SH-SY5Y (cell line): Measurements from ENCODE around the gene NDFIP2.
A peak's percentile ranks its signal among the peaks of the same experiment; 100 is the strongest.

Experiments used
- GATA2 ChIP-seq: IDR thresholded peaks from 2 replicates; pipeline ENCODE4 v1.6.1; 2011; ENCODE audit warnings: mild to moderate bottlenecking, low read depth, low read length
- GATA3 ChIP-seq: IDR thresholded peaks from 2 replicates; pipeline ENCODE4 v1.6.1; 2011; ENCODE audit warnings: low read depth, mild to moderate bottlenecking, low read length, moderate library complexity

Gene NDFIP2

GRCh38 chr13:79480954-79481684 is at the start of gene NDFIP2:
Gene NDFIP2, plus strand, starts transcription at chr13:79481155. Its CDS starts 49 bp downstream, at chr13:79481204.
- no peak for TF ChIP-seq GATA3
- peak; percentile 28; the same call in 1 of the 2 replicates for TF ChIP-seq GATA2

- no peak for TF ChIP-seq GATA3
- TF ChIP-seq GATA2 = no peak
These were observed 48.9 kb upstream of the NDFIP2 start for GRCh38 chr13:79432086-79432485.

GRCh38 chr13:79432992-79433391 is 48.0 kb upstream of the NDFIP2 start:
- TF ChIP-seq GATA3 (no peak), GATA2 (no peak)

GRCh38 chr13:79434556-79434955 is 46.4 kb upstream of the NDFIP2 start:
- TF ChIP-seq GATA3 = no peak
- no peak for TF ChIP-seq GATA2

GRCh38 chr13:79435561-79435990 is 45.4 kb upstream of the NDFIP2 start:
- TF ChIP-seq GATA3 = no peak
- no peak for TF ChIP-seq GATA2

GRCh38 chr13:79439275-79439674 is 41.7 kb upstream of the NDFIP2 start:
- TF ChIP-seq GATA2 = no peak
- TF ChIP-seq GATA3 = no peak

- TF ChIP-seq GATA2 = no peak
- no peak for TF ChIP-seq GATA3
These were observed 39.9 kb upstream of the NDFIP2 start for GRCh38 chr13:79440958-79441528.

GRCh38 chr13:79442221-79442620 is 38.7 kb upstream of the NDFIP2 start:
- TF ChIP-seq GATA2 (no peak), GATA3 (no peak)

GRCh38 chr13:79442706-79443105 is 38.2 kb upstream of the NDFIP2 start:
- TF ChIP-seq GATA3 (no peak), GATA2 (no peak)

GRCh38 chr13:79445968-79446645 is 34.8 kb upstream of the NDFIP2 start:
- TF ChIP-seq GATA2 = no peak
- no peak for TF ChIP-seq GATA3

- TF ChIP-seq GATA3 (no peak), GATA2 (no peak)
These were observed 33.8 kb upstream of the NDFIP2 start for GRCh38 chr13:79447141-79447540.

- TF ChIP-seq GATA3 (no peak), GATA2 (no peak)
These were observed 33.2 kb upstream of the NDFIP2 start for GRCh38 chr13:79447741-79448140.

GRCh38 chr13:79448413-79448812 is 32.5 kb upstream of the NDFIP2 start:
- TF ChIP-seq GATA3 (no peak), GATA2 (no peak)

- no peak for TF ChIP-seq GATA2
- TF ChIP-seq GATA3 = no peak
These were observed 30.8 kb upstream of the NDFIP2 start for GRCh38 chr13:79450110-79450509.
